ENCODE data around the gene CDK5R1.

Gene CDK5R1

DNA sequence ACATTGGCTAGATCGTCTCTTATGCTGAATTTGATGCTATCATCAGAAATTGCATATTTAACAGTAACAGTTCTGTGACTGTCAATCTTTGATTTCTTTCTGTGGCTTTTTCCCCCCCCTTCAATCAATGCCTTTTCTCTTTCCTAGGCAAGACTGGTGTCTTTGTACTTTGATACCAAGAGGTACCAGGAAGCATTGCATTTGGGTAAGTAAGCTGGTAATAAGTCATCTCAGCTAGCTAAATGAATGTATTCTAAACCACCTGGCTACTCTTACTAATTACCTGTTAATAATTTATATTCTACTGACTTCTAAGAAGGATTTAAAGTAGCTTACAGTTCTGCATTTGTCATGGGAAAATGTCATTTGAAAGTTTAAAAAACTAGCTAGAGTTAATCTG, 22.4 kb upstream of the CDK5R1 start:
- in situ Hi-C loops (cut with HindIII; ENCODE audit: low sequenced_read_pairs): no loop called here
- DNase-seq (ENCODE audit: low read depth, low spot score): no peak
- TF ChIP-seq, protein P1, sequence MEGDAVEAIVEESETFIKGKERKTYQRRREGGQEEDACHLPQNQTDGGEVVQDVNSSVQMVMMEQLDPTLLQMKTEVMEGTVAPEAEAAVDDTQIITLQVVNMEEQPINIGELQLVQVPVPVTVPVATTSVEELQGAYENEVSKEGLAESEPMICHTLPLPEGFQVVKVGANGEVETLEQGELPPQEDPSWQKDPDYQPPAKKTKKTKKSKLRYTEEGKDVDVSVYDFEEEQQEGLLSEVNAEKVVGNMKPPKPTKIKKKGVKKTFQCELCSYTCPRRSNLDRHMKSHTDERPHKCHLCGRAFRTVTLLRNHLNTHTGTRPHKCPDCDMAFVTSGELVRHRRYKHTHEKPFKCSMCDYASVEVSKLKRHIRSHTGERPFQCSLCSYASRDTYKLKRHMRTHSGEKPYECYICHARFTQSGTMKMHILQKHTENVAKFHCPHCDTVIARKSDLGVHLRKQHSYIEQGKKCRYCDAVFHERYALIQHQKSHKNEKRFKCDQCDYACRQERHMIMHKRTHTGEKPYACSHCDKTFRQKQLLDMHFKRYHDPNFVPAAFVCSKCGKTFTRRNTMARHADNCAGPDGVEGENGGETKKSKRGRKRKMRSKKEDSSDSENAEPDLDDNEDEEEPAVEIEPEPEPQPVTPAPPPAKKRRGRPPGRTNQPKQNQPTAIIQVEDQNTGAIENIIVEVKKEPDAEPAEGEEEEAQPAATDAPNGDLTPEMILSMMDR (IDR thresholded peaks at IDR 0.05; ENCODE audit: low read depth, low read length): no peak
- no peak overlapping the region for H3K4me3 ChIP-seq (ENCODE audit: low read depth, low read length)

DNA sequence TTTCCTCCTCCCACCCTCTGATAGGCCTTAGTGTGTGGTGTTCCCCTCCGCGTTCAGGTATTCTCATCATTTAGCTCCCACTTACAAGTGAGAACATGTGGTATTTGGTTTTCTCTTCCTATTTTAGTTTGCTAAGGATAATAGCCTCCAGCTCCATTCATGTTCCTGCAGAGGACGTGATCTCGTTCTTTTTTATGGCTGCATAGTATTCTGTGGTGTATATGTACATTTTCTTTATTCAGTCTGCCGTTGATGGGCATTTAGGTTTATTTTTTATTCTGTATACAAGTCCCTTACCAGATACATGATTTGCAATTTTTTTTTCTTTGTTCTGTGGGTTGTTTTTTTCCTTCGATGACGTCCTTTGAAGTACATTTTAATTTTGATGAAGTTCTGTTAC, 18.8 kb upstream of the CDK5R1 start:
- DNase-seq (ENCODE audit: low read depth, low spot score): no peak
- TF ChIP-seq, protein P1 (IDR thresholded peaks at IDR 0.05; ENCODE audit: low read depth, low read length): no peak
- H3K4me3 ChIP-seq (ENCODE audit: low read depth, low read length): no peak overlapping the region
- in situ Hi-C loops (cut with HindIII; ENCODE audit: low sequenced_read_pairs): no loop called here

DNA sequence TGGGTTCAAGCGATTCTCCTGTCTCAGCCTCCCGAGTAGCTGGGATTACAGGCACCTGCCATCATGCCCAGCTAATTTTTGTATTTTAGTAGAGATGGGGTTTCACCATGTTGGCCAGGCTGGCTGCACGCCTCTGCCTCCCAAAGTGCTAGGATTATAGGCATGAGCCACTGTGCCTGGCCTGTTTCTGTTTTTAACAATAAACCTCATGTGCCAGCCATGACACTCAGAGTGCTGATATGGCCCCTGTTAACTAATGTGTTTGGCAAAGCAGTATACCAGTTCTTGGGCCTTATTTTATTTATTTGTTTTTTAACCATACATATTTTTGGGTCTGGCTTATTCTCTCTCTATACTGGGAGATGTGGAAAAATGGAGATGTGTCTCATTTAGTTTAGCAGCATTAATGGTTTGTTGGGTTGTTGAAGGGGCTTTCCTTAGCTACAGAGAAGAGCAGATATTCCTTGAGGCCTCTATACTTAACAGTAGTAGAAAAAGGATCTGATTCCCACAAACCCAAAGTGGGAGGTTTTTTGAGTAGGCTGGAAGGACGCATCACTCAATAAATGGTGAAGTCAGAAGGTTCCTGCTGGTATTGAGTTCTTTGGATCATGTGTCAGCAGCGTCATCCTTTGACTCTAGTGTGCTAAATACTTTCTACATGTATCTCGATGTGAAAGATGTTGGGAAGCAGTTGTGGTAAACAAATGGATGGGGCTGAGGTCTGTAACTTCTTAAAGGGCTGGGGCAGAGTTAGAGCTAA, 16.2 kb upstream of the CDK5R1 start:
- TF ChIP-seq, protein P1 (IDR thresholded peaks at IDR 0.05; ENCODE audit: low read depth, low read length): no peak
- no peak for DNase-seq (ENCODE audit: low read depth, low spot score)
- in situ Hi-C loops (cut with HindIII; ENCODE audit: low sequenced_read_pairs): no loop called here
- H3K4me3 ChIP-seq (ENCODE audit: low read depth, low read length): no peak overlapping the region

DNA sequence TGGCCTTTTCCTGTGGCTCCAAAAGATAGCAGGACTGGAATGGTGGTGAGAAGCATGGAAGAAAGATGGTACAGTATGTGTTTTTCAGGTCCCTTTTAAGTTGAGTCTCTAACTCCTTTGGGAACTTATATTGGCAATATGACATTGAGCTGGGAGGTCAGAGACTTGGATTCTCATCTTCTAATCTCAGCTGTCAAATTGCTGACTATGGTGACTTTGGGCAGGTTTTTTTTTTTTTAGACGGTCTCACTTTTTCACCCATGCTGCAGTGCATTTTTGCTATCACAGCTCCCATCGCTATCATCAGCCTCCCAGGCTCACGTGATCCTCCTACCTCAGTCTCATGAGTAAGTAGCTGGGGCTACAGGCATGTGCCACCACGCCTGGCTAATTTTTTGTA, 15.1 kb upstream of the CDK5R1 start:
- H3K4me3 ChIP-seq (ENCODE audit: low read depth, low read length): no peak overlapping the region
- TF ChIP-seq, protein P1 (IDR thresholded peaks at IDR 0.05; ENCODE audit: low read depth, low read length): no peak
- no peak for DNase-seq (ENCODE audit: low read depth, low spot score)
- in situ Hi-C loops (cut with HindIII; ENCODE audit: low sequenced_read_pairs): no loop called here

DNA sequence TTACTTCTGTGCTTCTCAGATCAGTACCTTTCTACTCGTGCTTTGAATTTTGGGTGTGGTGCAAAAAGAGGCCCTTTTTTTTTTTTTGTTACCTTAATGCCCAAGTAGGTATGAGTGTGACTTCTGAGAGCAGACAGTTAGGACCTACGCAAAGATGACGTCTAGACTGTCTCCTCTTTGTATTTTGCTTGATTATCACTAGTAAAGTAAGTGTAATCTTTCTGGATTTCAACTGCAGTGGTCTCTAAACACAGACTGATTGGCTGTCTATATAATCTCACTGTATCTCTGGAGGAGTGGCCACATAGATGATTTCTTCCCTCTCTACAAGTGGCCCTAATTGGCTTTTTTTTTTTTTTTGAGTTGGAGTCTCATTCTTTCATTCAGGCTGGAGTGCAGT, 11.5 kb upstream of the CDK5R1 start:
- no peak for DNase-seq (ENCODE audit: low read depth, low spot score)
- H3K4me3 ChIP-seq (ENCODE audit: low read depth, low read length): no peak overlapping the region
- TF ChIP-seq, protein P1 (IDR thresholded peaks at IDR 0.05; ENCODE audit: low read depth, low read length): no peak
- in situ Hi-C loops (cut with HindIII; ENCODE audit: low sequenced_read_pairs): no loop called here

DNA sequence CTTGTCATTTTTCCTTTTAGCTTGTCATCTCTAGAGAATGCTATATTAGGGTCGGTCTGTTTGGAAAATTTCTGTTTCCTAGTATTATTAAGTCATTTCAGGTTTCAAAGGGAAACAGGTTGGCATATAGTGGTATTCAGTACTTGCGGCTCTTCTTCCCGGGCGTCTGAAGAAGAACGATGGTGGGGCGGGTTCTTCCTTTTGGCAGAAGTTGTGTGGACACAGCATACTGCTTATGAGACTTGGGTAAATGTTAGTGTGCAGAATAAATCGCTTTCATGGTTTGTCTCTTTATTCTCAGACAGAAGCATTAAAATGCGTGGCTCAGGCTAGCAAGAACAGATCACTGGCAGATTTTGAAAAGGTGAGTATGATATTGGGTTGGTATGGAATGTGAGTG, 9.6 kb upstream of the CDK5R1 start:
- in situ Hi-C loops (cut with HindIII; ENCODE audit: low sequenced_read_pairs): no loop called here
- H3K4me3 ChIP-seq (ENCODE audit: low read depth, low read length): no peak overlapping the region

More for the DNA sequence above, 9.6 kb upstream of the CDK5R1 start:
- DNase-seq (ENCODE audit: low read depth, low spot score): no peak
- TF ChIP-seq, protein P1 (IDR thresholded peaks at IDR 0.05; ENCODE audit: low read depth, low read length): no peak

Measured in astrocyte of the spinal cord (primary cell).